Activated naive CD4-positive, alpha-beta T cell (primary cell): ENCODE measurements around the gene PNMA8A.

Experiments
- DNase-seq, 4 experiments: peaks; one replicate each; lab custom pipeline; 2025; lab: John Stamatoyannopoulos, UW

The PNMA8A gene

GRCh38 chr19:46427518-46428045, 43.8 kb downstream of the PNMA8A start:
- no peak for DNase-seq

- no peak for DNase-seq
Measured at GRCh38 chr19:46426506-46427162, 44.7 kb downstream of the PNMA8A start.

GRCh38 chr19:46426035-46426505, 45.3 kb downstream of the PNMA8A start:
- DNase-seq: no peak

GRCh38 chr19:46423188-46423587, 48.2 kb downstream of the PNMA8A start:
- DNase-seq: no peak

GRCh38 chr19:46422344-46422743, 49.0 kb downstream of the PNMA8A start:
- no peak for DNase-seq

GRCh38 chr19:46420056-46420455, 51.3 kb downstream of the PNMA8A start:
- no peak for DNase-seq
